ENCODE measurements around the gene PCBD1.

The PCBD1 gene

DNA sequence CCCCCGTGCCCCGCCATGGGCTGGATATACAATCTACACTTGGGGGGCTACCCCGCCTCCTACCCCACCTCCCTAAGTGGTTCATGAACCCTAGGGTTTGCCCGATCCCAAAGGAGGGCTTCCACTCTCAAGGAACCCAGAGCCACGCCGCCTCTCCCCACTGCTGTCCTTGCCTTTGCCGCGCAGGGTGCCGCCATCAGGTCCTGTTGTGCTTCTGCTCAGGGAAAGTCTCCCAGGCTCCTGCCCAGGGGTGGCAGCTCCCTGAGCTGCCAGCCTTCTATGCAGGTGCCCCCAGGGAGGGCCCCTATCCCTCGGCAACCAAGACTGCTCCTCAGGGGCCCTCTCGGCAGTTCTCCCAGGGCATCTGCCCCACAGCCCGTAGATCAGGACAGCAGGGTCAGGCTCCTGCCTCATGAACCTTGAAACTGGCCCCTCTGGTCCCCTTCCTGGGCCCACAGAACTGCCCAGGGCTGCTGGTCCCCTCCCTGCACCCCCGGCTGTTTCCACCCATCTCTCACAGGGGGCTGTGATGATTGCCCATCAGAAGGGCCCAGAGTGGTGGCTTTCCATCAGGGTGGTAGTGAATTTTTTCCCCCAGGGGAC, 13.0 kb upstream of the PCBD1 start:
- DNase-seq = no peak

DNA sequence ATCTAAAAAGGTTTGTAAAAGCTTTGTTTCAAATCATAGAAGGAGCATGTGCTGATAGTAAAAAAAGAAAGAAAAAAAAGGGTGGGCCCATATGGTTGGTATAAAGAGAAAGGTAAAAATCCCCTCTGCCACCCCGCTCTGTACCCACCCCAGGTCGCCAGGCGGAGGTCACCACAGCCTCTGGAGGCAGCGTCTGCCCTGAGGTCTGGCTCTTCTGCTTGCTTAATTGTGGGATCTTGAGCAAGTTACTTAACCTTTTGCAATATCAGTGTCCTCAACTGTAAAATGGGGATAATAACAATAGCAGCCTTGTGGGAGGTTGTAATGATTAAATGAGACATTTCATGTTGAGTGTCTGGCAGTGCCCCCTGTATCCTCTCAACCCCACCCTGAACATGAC, 10.7 kb upstream of the PCBD1 start:
- DNase-seq = no peak

DNA sequence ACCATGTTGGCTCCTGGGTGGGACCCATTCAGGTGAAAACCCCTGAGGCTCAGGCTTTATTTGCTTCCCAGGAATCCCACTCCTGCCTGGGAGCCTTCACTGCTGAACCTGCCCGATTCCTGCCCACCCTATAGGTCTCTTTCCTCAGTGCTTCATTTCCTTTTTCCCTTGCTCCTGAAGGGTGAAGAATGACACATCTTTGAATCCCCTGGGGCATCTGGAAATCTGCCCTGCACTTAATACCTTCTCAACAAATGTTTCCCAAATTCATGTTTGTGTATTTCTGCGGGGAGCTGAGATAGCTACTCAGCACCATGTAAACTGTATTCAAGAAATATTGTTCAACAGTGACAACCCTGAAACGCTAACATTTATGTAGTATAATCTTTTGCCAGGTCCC, 10.3 kb upstream of the PCBD1 start:
- no peak for DNase-seq

DNA sequence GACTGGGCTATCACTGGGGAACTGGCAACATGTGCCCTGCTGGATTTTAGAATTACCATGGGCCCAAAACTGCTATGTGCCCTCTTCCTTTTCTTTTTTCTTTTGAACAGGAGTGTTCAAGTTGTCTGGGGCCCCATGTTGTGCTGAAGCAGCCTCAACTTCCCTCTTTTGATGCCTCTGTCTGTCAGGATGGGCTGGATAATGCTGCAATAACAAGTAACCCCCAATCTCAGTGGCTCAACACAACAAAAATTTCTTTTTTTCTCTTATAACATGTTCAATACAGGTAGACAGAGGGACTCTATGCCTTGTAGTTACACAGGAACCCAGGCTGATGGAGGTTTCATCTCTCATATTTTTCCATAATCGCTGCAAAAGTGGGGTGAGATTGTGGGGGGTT, 8.2 kb upstream of the PCBD1 start:
- DNase-seq = no peak

DNA sequence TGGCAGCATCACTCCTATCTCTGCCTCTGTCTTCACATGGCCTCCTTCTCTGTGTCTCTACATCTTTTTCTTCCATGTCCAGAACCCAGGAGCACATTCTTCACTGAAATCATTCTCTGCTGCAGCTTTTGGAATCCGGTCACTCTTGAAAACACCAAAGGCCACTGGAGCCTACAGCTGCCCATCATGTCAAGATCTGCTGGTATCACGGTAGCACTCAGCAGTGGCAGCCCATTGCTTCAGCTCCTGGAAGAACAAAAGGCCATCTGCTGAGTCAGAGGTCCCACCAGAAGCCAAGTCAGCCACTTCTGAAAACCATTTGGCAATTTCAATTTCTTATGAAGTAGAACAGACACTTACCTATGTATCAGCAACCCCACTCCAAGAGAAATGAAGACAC, 6.1 kb upstream of the PCBD1 start:
- DNase-seq = no peak

DNA sequence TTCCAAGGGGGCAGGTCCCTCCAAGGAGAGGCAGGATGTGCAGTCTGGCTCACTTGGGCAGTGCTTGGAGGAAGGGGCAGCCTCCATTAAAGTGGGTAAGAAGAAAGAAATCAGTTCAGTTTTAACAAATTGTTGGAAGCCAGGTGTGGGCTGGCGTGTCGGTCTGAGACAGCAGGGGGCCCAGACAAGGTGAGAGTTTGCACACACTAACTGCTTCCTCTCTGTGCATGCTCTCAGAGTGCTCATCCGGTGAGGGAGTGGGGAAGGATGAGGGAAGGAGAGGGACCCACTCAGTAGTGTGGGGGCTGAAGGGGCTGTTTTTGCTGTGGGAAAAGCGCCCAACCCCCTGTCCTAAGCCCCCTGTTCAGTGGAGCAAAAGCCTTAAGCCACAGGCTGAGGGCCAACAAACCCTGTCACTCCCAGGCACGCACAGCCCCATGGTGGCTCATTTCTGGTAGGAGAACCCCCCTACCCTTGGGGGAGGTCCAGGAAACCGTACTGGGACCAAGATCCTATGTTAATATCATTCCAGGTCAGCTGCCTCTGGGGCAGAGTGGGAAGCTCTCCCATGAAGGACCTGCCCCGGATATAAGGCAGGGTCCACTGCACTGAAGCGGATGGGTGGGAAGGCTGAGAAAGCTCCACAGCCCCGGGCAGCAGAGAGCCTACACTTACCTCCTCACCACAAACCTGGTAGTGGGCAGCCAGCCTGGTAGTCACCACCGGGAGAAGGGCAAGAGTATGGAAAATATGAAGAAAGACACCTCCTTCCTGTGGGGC, 5.1 kb upstream of the PCBD1 start:
- DNase-seq = no peak

DNA sequence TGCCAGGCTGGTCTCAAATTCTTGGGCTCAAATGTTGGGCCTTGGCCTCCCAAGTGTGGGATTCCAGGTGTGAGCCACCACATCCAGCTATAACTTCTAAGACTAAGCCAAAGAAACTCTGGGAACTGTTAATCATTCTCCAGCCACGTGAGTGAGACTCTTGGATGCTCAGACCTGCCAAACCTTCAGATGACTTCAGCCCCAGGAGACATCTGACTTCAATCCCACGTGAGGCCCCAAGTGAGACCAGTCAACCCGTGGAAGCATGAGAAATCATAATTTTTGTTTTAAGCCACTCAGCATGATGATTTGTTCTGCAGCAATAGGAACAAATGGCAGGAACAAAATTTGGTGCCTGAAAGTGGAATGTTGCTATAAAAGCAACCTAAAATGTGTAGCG, 4.3 kb upstream of the PCBD1 start:
- no peak for DNase-seq

DNA sequence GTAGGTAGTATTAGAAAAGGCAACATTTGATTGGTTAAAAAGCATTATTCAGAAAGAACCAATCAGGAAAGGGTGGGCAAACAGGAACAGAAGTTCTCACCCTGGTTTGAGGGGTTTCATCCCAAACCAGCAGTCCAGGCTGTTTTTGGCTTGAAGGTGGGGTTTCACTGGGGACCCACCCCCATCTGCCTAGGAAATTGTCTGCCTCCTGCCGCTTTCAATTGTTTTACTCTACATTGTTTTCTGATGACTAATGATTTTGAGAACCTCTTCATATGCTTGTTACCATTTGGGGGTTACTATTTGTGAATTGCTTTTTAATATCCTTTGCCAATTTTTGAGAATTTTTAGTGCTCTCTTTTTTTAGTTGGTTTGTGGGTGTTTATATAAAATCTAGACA, 3.3 kb upstream of the PCBD1 start:
- DNase-seq = no peak

DNA sequence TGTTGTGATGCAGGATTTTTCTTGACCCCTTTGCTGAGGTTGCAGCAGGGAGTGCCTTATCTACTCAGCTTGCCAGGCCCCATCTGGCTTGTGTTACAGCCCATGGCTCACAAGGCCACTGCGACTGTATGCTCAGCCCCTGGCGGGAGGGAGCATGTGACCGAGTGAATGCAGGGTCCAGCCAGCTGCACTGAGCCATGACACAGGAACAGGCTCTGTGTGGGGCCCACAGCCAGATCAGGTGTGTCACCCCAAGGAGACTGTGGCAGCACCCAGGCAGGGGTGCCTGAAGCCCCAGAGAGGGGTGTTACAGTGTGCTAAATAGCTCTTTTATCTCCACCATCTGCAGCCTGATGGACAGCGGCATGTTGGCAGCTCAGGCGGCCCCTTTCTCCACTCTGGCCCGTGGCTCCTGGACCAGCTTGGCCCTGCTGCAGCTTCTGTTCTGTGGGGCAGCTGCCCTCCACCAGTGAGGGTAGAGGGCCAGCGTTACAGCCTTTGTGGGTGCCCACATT, 2.6 kb upstream of the PCBD1 start:
- DNase-seq = no peak

DNA sequence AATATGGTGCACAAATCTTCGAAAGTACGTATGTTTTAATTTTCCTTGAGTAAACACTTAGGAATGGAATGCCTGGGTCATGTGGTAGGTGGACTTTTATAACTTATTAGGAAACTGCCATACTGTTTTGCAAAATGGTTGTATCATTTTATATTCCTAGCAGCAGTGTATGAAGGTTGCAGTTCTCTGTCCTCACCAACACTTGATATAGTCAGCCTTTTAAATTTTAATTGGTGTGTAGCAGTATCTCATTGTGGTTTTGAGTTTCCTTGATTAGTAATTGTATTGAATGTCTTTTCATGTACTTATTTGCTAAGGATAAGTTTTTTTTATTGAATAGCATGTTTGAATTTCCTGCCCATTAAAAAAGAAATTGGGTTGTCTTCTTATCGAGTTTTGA, 926 bp upstream of the PCBD1 start:
- no peak for DNase-seq

DNA sequence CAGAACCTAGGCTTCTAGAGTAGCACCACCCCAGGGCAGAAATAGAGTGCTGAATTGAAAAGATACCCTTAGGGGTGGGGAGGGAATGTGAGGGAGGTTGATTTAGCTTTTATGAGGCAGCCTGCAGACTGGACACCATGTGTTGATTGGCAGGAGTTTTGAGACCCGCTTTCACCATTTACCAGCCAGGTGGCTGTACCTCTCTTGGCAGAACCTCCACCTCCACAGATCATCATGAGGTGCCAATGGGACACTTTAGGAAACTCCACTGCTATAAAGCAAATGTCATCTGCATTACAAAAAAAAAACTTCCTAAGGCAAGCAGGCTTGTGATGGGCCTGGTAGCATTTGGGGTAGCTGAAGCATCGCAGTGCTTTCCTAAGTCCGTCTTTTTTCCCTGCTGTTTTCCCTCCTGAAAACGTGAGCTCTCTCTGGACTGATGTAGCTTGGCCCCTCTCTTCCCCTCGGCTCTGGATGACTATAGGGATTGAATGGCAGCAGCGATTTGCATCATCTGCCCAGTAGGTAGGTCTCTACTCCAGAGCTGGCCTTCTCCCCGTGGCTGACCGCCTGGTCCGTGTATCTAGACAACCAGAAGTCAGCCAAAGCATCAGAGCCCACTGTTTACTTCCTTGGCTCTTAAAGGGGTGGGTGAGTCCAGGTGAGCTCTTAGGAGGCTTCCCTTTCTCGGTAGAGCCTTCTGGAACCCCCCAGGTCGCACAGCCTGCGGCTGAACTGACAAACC, 1.3 kb downstream of the PCBD1 start:
- DNase-seq = no peak

DNA sequence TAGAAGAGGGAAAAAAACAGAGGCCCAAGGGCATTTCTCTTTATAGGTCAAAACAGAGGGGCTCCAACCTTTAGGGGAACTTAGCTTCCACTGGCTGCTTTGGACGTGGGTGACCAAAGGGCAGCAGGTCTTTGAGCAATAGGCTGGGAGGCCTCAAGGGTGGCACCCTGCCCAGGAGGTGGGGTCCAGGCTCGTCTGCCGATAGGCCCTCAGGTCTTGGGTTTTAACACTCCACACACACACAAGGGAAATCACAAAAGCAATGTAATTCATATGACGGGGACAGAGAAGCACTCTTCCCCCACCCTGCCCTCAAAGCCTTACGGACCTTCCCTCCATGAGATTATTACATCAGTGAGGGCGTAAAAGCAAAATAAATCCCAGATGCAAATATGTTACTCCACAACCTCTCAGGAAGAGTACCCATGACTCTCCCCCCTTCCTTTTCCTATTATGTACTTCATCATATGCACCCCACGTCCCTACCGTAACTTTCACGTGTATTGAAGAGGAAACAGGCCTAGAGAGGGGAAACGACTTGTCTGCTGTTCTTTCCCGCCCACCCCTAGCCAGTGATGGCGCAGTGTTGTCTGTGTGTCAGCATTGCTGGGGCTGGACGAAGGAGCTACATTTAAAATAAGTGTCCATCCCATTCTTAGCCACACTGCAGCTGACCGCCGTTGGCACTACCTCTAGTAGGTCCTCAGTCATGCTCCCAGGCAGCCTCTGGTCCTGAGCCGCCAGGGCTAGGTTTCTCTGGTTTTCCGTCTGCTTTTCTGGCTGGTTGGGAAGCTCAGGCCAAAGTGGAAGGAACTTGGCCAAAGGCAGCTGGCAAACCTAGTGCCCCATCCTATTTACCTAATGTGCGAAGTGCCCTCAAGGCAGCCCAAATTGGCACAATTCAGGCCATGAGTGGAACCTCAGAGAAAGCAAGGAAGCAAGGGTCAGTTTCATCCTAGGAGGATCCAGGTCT, 2.1 kb downstream of the PCBD1 start:
- no peak for DNase-seq

DNA sequence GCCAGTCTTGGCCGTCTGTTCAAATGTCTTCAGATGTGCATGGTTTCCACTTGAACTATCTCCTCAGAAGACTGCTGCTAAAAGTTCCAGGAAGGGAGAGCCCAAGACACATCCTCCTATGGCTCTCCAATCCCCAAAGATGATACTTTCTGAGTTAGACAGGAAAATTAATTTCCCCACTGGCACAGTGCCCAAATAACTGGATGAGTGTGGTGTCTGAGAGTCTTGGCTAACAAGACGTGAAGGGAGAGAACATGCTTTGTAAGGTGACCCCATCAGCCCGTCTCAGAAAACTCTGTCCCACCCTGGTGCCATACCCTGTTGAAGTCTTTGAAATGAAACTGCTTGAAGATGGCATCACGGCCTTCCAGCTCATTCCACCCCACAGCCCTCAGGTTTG, 2.9 kb downstream of the PCBD1 start:
- DNase-seq = no peak

DNA sequence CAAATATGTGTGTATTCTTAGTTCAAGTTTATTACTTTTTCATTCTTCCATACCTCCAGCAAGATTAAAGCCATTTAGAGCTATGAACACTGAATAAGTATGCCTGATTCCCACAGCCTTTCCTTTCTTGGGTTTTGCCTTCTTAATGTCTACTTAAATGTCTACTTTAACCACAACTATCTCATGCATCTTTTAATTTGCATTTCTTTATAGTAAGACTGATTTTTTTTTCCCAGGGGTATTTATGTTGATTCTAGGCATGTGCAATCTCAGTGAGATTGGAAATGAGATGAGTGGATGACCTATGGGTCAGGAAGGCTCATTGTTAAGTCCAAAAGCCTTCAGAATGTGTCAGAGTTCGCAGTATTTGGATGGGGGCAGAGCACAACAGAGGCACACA, 3.6 kb downstream of the PCBD1 start:
- no peak for DNase-seq

DNA sequence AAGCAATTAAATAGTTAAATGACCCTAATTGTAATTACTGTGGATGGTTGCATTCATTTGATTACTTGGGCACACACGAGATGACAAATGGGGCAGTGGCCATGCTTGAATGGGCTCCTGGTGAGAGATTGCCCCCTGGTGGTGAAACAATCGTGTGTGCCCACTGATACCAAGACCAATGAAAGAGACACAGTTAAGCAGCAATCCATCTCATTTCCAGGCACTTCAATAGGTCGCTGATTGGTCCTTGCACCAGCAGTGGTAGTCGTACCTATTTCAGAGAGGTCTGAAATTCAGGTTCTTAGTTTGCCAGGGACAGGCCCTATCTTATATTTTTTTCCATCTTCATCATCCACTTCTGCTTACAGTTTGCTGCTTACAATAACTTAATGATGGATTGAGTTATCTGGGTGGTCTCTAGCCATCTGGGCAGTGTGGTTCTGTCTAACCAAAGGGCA, 8.3 kb downstream of the PCBD1 start:
- DNase-seq = peak; percentile 76

DNA sequence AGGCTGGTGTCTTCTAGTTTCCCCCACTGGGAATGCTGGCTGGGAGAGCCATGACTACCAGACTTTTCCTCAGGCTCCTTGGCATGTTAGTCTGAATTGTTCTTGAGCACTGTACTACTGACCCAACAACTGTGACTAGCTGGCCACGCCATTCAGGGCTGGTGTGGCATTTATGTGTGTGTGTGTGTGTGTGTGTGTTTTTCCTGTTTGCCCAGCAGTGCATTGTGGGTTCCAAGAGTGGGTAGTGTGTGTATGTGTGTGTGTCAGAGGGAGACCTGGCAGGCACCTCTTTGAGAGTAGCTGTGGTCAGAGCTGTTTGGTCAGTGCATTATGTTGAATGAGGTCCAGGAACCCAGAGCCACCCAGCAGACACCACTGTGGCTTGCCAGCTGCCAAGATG, 9.2 kb downstream of the PCBD1 start:
- no peak for DNase-seq

DNA sequence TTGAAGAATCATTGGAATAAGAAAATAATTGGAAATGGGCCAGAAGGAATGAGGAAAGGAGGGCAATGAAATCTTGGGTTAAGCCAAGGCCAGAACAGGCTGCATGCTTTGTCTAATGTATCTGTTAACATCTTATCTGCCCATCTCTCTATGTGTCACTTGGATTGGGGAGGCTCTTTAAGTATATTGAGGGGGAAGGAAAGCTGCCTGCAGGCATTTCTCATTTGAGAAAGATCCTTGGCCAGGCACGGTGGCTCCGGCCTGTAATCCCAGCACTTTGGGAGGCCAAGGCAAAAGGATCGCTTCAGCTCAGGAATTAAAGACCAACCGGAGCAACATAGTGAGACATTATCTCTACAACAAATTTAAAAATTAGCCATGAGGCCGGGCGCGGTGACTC, 14.3 kb downstream of the PCBD1 start:
- DNase-seq = no peak

DNA sequence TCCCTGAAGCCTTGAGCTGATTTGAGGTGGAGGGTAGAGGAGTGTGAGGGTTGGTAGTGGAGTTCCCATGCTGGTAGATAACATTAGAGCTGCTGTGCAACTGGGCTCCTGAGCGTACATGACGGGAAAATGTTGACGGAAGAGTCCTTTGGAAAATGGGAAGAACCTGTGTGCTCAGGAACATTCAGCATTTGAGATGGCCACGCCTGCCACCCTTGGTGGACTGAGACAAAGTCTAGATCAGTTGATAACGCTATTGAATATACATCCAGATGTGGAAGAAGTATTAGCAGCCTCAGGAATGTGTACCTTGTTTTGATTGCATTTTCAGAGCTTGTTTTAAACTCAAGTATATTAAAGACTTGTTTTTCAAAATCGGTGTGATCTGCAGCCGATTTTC, 16.1 kb downstream of the PCBD1 start:
- DNase-seq = no peak

DNA sequence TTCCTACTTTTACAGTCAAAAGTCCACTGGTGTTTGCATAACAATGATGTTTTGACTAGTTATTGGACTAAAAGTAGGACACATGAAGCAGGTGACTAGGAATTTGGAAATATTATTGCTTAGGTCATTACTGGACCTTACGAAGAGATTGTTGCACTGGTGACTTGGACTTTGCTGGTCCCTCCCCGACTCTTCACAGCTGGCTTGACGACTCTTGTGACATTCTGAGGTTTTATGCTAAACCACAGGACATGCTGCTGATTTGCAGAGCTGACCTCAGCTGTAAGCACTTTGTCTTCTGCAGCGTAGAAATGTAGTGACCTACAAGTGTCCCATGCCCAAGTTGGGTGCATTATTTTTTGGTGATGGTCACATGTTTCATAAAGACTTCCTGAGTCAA, 21.9 kb downstream of the PCBD1 start:
- DNase-seq = no peak

DNA sequence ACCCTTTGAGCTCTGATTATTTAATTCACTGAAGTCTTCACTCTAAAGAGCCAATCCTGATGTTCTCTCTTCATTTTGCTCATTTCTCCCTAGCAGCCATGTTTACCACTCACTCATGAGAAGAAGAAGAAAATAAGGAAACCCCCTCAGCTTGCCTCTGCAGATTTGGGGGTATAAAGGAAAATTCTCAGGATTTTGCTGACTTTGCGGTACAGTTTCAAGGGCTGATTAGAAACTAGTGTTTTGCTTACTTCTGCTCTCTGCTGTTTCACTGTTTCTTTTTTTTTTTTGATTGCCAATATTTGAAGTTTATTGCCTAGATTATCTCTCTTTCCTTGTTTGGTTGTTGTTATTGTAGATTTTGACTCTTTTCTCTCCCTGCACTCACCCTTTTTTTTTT, 23.4 kb downstream of the PCBD1 start:
- no peak for DNase-seq

DNA sequence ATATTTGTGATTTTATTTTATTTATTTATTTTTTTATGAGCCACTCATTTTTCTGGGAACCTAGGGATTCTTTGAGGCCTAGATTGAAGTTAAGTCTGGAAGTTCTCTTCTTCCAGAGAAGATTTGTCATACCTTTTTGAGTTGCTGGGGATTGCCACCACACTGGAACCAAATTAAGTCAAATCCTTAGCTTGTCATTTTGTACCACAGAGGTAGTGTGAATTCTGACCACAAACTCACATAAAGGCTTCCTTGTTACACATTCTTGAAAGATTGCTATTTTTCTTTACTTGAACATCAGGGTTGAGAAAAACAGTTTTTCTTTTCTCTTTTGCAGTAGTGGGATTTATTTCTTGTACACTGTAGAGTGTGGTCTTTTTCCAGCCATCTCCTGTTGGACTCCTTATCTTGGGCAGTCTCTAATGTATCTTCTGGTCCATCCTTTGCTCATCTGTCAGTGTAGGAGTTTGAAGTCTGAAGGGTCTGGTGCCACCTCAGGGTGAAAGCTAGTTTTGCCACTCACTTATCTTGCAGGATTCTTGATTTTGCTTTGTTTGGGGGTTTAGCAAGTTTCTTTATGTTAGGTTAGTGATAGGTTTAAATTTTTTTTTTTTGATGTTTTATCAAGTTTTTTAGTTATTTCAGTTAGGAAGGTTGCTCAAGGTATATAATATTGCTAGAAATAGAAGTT, 24.8 kb downstream of the PCBD1 start:
- no peak for DNase-seq
